ENCODE data around the gene OR4K5.
"Not testable (repeated sequence)": the region's sequence is repeated elsewhere in the genome, so short reads cannot be mapped to it uniquely, and the experiment has no call there.

Gene OR4K5

GRCh38 chr14:19920021-19920657, at the start of gene OR4K5:
OR4K5 (plus strand) TSS chr14:19920607; CDS start chr14:19920607, 0 bp downstream.
- no peak for DNase-seq (ENCODE audit: low spot score)

GRCh38 chr14:19873178-19873577, 47.2 kb upstream of the OR4K5 start:
- no peak for DNase-seq (ENCODE audit: low spot score)

- no peak for DNase-seq (ENCODE audit: low spot score)
Measured at GRCh38 chr14:19874842-19875241, 45.6 kb upstream of the OR4K5 start, which contains the start of gene OR4K2. OR4K2 (plus strand) TSS chr14:19875142; CDS start chr14:19876268, 1,126 bp downstream.

- peak; percentile 60 for DNase-seq (ENCODE audit: low spot score)
Measured at GRCh38 chr14:19878029-19878642, 42.3 kb upstream of the OR4K5 start.

- DNase-seq (ENCODE audit: low spot score): no peak
Measured at GRCh38 chr14:19895282-19895681, 25.1 kb upstream of the OR4K5 start.

- DNase-seq (ENCODE audit: low spot score): no peak
Measured at GRCh38 chr14:19900999-19901398, 19.4 kb upstream of the OR4K5 start.

- no peak for DNase-seq (ENCODE audit: low spot score)
Measured at GRCh38 chr14:19902409-19902808, 18.0 kb upstream of the OR4K5 start.

GRCh38 chr14:19906665-19907064, 13.7 kb upstream of the OR4K5 start:
- DNase-seq (ENCODE audit: low spot score): no peak

- no peak for DNase-seq (ENCODE audit: low spot score)
Measured at GRCh38 chr14:19911114-19911513, 9.3 kb upstream of the OR4K5 start.

GRCh38 chr14:19917243-19917642, 3.2 kb upstream of the OR4K5 start:
- no peak for DNase-seq (ENCODE audit: low spot score)

- DNase-seq (ENCODE audit: low spot score): no peak
Measured at GRCh38 chr14:19917955-19918518, 2.4 kb upstream of the OR4K5 start.

- no peak for DNase-seq (ENCODE audit: low spot score)
Measured at GRCh38 chr14:19918553-19919264, 1.7 kb upstream of the OR4K5 start.

GRCh38 chr14:19930617-19931016, 10.2 kb downstream of the OR4K5 start, which contains the start of gene OR4K1:
OR4K1 (plus strand) TSS chr14:19930917; CDS start chr14:19935667, 4,750 bp downstream.
- no peak for DNase-seq (ENCODE audit: low spot score)

- no peak for DNase-seq (ENCODE audit: low spot score)
Measured at GRCh38 chr14:19941668-19942067, 21.3 kb downstream of the OR4K5 start.

- DNase-seq (ENCODE audit: low spot score): peak; percentile 20
Measured at GRCh38 chr14:19947413-19948090, 27.1 kb downstream of the OR4K5 start.

GRCh38 chr14:19949218-19949617, 28.8 kb downstream of the OR4K5 start:
- DNase-seq (ENCODE audit: low spot score): no peak

- DNase-seq (ENCODE audit: low spot score): not testable (repeated sequence)
Measured at GRCh38 chr14:19969735-19970134, 49.3 kb downstream of the OR4K5 start.

Data from NAMALWA (cell line).